ENCODE measurements around the gene LARP4B. TPM values are rescaled to one million over a fixed set of nuclear protein-coding genes. Genes with fewer than 3 reads are reported as not detected.

Gene LARP4B
- total RNA-seq, 1 donor from 2014 or later, result 78.3 TPM

- Histone ChIP-seq H3K27me3 (no peaks in the 10 kb centered on the region), H3K36me3 (no peaks in the 10 kb centered on the region), H3K9me3 (no peaks in the 10 kb centered on the region), H3K4me1 (peaks cover 69% of the 10 kb centered on the region), H3K4me3 (no peak overlapping the region), H3K27ac (no peak overlapping the region)
- intact Hi-C loops (cut with DNase I), result no loop called here
- TF ChIP-seq POLR2AphosphoS5 (IDR thresholded peaks at IDR 0.05; ENCODE audit: insufficient read depth in 1 of 2, low read depth in 1 of 2), result no peak
- TF ChIP-seq CTCF (IDR thresholded peaks at IDR 0.05), result no peak
- TF ChIP-seq POLR2A (IDR thresholded peaks at IDR 0.05), result no peak
- DNase-seq (ENCODE audit: extremely low spot score in 2 of 2), result no peak
Measured at GRCh38 chr10:927131-927530, 4.4 kb downstream of the LARP4B start.

- DNase-seq (ENCODE audit: extremely low spot score in 2 of 2), result no peak
Measured at GRCh38 chr10:926075-926698, 5.3 kb downstream of the LARP4B start.

GRCh38 chr10:924524-924859 lies 7.0 kb downstream of the LARP4B start:
- no peaks in the 10 kb centered on the region for H3K9me3 ChIP-seq
- H3K4me3 ChIP-seq, result no peak overlapping the region
- H3K36me3 ChIP-seq, result no peaks in the 10 kb centered on the region
- peaks cover 73% of the 10 kb centered on the region for H3K4me1 ChIP-seq
- no peak for DNase-seq (ENCODE audit: extremely low spot score in 2 of 2)
- H3K27ac ChIP-seq, result no peak overlapping the region
- TF ChIP-seq POLR2A (IDR thresholded peaks at IDR 0.05), result no peak
- intact Hi-C loops (cut with DNase I), result no loop called here
- H3K27me3 ChIP-seq, result no peaks in the 10 kb centered on the region

More at GRCh38 chr10:926075-926698, 5.3 kb downstream of the LARP4B start:
- Histone ChIP-seq H3K27me3 (no peaks in the 10 kb centered on the region), H3K4me3 (no peak overlapping the region), H3K4me1 (peaks cover 75% of the 10 kb centered on the region), H3K27ac (no peak overlapping the region), H3K36me3 (no peaks in the 10 kb centered on the region), H3K9me3 (no peaks in the 10 kb centered on the region)
- intact Hi-C loops (cut with DNase I), result no loop called here
- no peak for TF ChIP-seq CTCF (IDR thresholded peaks at IDR 0.05)
- TF ChIP-seq POLR2AphosphoS5 (IDR thresholded peaks at IDR 0.05; ENCODE audit: insufficient read depth in 1 of 2, low read depth in 1 of 2), result no peak
- TF ChIP-seq POLR2A (IDR thresholded peaks at IDR 0.05), result no peak

GRCh38 chr10:923844-924523 lies 7.5 kb downstream of the LARP4B start:
- Histone ChIP-seq H3K4me1 (peaks cover 68% of the 10 kb centered on the region), H3K4me3 (no peak overlapping the region), H3K27ac (no peak overlapping the region), H3K27me3 (no peaks in the 10 kb centered on the region), H3K9me3 (no peaks in the 10 kb centered on the region), H3K36me3 (no peaks in the 10 kb centered on the region)
- DNase-seq (ENCODE audit: extremely low spot score in 2 of 2), result no peak
- intact Hi-C loops (cut with DNase I), result no loop called here
- TF ChIP-seq POLR2AphosphoS5 (IDR thresholded peaks at IDR 0.05; ENCODE audit: insufficient read depth in 1 of 2, low read depth in 1 of 2) (no peak), POLR2A (IDR thresholded peaks at IDR 0.05) (no peak), CTCF (IDR thresholded peaks at IDR 0.05) (no peak)

- TF ChIP-seq POLR2AphosphoS5 (IDR thresholded peaks at IDR 0.05; ENCODE audit: insufficient read depth in 1 of 2, low read depth in 1 of 2) (no peak), POLR2A (IDR thresholded peaks at IDR 0.05) (no peak), CTCF (IDR thresholded peaks at IDR 0.05) (no peak)
- H3K27ac ChIP-seq, result no peak overlapping the region
- no peak overlapping the region for H3K4me3 ChIP-seq
- H3K27me3 ChIP-seq, result no peaks in the 10 kb centered on the region
- no peaks in the 10 kb centered on the region for H3K36me3 ChIP-seq
- intact Hi-C loops (cut with DNase I), result no loop called here
- peaks cover 46% of the 10 kb centered on the region for H3K4me1 ChIP-seq
- DNase-seq (ENCODE audit: extremely low spot score in 2 of 2), result no peak
- H3K9me3 ChIP-seq, result no peaks in the 10 kb centered on the region
Measured at GRCh38 chr10:921471-922414, 9.8 kb downstream of the LARP4B start.

All from vagina (tissue), 2 donors.